HG03432 (cell line): ENCODE measurements around the gene OGDH.
"Not testable (repeated sequence)": the region's sequence is repeated elsewhere in the genome, so short reads cannot be mapped to it uniquely, and the experiment has no call there.

Source experiments
- ATAC-seq: cut with Tn5 transposase; IDR thresholded peaks from one replicate; pipeline ENCODE4 v1.9.1; 2021; ENCODE audit warnings: mild to moderate bottlenecking, moderate library complexity; ENCODE audit not compliant: unreplicated experiment

OGDH gene

GRCh38 chr7:44703921-44704320 is 97.5 kb downstream of the OGDH start:
- ATAC-seq, result no peak

- no peak for ATAC-seq
Observed at GRCh38 chr7:44705434-44705833, 99.0 kb downstream of the OGDH start.

- no peak for ATAC-seq
Observed at GRCh38 chr7:44706788-44707557, 100.5 kb downstream of the OGDH start.

GRCh38 chr7:44707558-44708230 is 101.3 kb downstream of the OGDH start:
- no peak for ATAC-seq

GRCh38 chr7:44709011-44709915 is 102.8 kb downstream of the OGDH start:
- no peak for ATAC-seq

- ATAC-seq, result no peak
Observed at GRCh38 chr7:44709945-44710596, 103.6 kb downstream of the OGDH start.

DNA sequence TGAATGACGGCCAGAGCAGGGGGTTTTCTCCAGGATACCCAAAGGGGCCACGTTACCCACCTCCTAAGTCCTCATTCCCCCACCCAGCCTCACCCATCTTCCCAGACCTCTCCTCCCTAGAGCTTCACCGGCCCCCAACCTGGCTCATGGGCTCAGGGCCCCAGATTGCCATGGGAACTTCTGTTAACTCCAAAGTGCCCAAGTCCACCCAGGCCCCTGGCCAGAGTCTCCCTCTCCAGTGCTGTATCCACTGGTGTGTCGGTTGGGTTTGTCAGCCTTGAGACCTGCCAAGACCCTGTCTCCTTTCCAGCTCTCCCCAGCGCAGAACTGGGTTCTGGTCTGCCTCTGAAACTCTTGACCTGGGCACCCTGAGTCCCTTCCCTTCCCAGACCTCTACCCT is 105.1 kb downstream of the OGDH start:
- no peak for ATAC-seq

GRCh38 chr7:44712012-44712411 is 105.6 kb downstream of the OGDH start:
- no peak for ATAC-seq

DNA sequence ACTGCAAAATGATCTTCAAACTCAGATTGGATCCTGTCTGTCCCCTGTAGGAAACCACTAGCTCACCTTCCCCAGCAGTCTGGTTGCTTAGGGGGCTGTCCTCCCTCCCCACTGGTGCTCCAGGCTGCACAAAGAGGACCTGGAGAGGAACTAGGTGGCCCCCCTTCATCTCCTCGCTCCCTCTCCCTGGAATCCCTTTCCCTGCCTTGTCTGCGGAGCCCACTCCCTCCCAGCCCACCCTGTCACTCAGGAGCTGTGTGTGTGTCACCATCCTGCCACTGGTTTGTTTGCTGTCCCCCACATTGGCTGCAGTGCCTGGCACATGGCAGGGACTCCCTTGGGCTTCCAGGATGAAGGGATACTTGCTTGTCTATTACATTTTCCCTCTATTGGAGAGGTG is 106.7 kb downstream of the OGDH start:
- no peak for ATAC-seq

- ATAC-seq, result no peak
Observed at GRCh38 chr7:44713680-44714335, 107.4 kb downstream of the OGDH start.

DNA sequence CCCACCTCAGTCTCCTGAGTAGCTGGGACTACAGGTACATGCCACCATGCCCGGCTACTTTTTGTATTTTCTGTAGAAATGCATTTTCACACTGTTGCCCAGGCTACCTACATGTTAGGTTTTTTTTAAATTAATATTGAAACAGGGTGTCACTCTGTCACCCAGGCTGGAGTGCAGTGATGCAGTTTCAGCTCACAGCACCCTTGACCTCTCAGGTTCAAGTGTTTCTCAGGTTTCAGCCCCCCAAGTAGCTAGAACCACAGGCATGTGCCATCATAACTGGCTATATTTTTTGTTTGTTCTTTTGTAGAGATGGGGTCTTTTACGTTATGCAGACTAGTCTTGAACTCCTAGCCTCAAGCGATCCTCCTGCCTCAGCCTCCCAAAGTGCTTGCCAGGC is 109.8 kb downstream of the OGDH start:
- ATAC-seq, result no peak

DNA sequence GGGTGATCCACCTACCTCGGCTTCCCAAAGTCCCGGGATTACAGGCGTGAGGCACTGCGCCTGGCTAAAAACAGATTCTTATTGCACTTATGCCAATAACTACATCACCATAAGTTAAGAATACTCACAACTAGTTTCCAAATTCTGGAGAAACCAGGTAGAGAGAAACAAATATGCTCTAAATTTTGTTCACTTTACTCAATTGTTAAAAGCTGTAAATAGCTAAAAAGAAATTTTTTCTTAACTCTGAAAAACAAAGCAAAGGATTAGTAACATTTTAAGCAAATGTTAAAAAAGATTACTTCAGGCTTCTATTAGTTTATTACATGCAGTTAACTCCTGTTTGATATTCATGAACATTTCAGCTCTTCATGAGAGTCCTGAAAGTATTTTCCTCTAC is 113.9 kb downstream of the OGDH start:
- no peak for ATAC-seq

DNA sequence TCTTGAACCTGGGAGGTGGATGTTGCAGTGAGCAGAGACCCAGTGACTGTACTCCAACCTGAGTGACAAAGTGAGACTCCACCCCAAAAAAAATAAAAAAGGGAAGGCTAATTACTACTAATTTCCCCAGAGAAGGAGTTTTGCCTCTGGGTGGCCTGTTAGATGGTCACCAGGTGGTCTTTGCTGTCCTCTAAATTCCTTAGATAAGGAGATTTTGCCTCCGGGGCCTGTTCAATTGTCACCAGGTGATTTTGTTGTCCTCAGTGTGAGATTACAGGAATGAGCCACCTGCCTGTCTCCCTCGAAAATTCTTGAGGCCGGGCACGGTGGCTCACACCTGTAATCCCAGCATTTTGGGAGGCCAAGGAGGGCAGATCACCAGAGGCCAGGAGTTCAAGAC is 117.8 kb downstream of the OGDH start:
- ATAC-seq, result no peak

GRCh38 chr7:44726250-44726649 is 119.8 kb downstream of the OGDH start:
- not testable (repeated sequence) for ATAC-seq

DNA sequence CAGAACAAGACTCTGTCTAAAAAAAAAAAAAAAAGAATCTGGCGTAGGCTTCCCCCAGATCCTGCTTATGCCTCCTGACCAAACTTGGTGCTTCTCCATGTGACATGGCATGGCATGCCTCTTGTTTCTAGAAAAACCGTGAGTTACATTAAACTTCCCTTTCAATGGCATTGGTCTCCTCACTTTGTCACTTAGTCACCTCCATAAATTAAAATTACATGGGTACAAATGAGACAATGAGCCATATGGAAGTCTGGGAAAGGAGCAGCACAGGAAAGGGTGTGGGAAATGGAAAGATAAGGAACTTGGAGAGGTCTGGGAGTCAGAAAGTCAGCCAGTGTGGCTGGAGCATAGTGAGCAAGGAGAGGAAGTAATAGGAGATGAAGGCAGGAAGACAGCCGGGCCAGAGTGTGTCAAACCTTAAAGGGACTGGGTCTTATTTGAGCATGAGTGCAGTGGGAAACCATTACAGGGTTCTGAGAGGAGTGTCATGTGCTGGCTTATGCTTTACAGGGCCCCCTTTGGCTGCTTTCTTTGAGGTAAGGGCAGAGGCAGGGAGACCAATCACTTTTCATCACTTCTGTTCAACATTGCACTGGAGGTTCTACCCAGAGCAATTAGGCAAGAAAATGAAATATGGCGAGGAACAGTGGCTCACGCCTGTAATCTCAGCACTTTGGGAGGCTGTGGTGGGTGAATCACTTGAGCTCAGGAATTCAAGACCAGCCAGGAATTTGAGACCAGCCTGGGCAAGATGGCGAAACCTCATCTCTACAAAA is 120.9 kb downstream of the OGDH start:
- ATAC-seq, result no peak

DNA sequence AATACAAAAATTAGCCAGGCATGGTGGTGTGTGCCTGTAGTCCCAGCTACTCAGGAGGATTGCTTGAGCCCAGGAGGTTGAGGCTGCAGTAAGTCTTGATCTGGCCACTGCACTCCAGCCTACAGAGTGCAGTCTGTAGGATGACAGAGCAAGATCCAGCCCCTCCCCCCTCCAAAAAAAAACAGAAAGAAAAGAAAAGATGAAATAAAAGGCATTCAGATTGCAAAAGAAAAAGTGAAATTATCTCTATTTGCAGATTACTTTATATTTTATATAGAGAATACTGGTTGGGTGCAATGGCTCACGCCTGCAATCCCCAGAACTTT is 121.5 kb downstream of the OGDH start:
- no peak for ATAC-seq

GRCh38 chr7:44729949-44730590 is 123.6 kb downstream of the OGDH start:
- peak; percentile 64 for ATAC-seq

DNA sequence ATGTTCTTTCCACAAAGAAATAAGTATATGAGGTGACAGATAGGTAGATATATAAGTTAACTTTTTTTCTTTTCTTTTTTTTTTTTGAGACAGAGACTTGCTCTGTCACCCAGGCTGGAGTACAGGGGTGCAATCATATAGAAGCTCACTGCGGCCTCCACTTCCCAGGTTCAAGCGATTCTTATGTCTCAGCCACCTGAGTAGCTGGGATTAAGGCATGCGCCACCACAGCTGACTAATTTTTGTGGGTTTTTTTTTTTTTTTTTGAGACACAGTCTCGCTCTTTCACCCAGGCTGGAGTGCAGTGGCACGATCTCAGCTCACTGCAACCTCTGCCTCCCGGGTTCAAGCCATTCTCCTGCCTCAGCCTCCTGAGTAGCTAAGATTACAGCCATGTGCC is 126.5 kb downstream of the OGDH start:
- not testable (repeated sequence) for ATAC-seq

DNA sequence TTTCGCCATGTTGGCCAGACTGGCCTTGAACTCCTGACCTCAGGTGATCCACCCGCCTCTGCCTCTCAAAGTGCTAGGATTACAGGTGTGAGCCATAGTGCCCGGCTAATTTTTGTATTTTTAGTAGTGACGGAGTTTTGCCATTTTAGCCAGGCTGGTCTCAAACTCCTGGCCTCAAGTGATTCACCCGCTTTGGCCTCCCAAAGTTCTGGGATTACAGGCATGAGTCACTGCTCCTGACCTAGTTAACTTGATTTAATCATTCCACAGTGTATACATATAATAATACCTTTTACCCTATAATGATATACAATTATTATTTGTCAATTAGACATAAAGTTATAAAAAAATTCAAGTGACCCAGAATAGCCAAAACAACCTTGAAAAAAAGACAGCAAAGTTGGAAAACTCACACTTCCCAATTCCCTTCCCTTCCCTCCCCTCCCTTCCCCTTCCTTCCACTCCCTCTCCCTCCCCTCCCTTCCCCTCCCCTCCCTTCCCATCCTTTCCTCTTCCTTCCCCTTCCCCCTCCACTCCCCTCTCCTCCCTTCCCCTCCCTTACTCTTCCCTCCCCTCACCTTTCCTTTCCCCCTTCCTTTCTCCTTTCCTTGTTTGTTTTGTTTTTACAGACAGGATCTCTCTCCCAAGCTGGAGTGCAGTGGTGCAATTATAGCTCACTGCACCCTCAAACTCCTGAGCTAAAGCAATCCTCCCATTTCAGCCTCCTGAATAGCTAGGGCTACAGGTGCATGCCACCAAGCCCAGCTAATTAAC is 127.5 kb downstream of the OGDH start:
- ATAC-seq, result no peak
